SK-N-SH (cell line): ENCODE results near the gene MYH6. TPM values are rescaled to one million over a fixed set of nuclear protein-coding genes. Genes with fewer than 3 reads are reported as not detected.

Source experiments
- CTCF ChIA-PET: fragments of 300-600, 350-600 bp; formaldehyde crosslinking; extraction: SDS; loops from one replicate; lab custom pipeline; 2021; lab: Yijun Ruan, JAX
- POLR2A ChIA-PET: fragments of 350-600 bp; sonication (Branson Sonifier 250); formaldehyde crosslinking; extraction: SDS; loops from one replicate; lab custom pipeline; 2020; ENCODE audit warnings: antibody characterized with exemption, inconsistent platforms; lab: Yijun Ruan, JAX
- DNase-seq: peaks from one replicate; pipeline ENCODE4 v3.0.0; 2012
- H2AFZ ChIP-seq: fragments of 200-600 bp; sonication (generic); 2 replicates; pipeline ENCODE4 v1.8.1; 2016; ENCODE audit warnings: antibody characterized with exemption, mild to moderate bottlenecking, low read depth
- H3F3A ChIP-seq: fragments of 200-600 bp; sonication (generic); replicated peaks from 2 replicates; pipeline ENCODE3; 2016; ENCODE audit warnings: antibody characterized with exemption, mild to moderate bottlenecking; ENCODE audit not compliant: insufficient read depth
- H3K27ac ChIP-seq, 2 experiments: fragments of 200-500 bp in 1 of 2; fragments of 200-600 bp in 1 of 2; sonication (Bioruptor generic) in 1 of 2; sonication (generic), shearing (Covaris generic) in 1 of 2; 2 replicates each; pipeline versions ENCODE4 v1.5.1 to v1.6.1; 2014 to 2016; ENCODE audit warnings: low read depth in 2 of 2, inconsistent platforms in 1 of 2, low read length in 1 of 2, mild to moderate bottlenecking in 1 of 2, mixed read lengths in 1 of 2
- H3K27me3 ChIP-seq: fragments of 200-600 bp; sonication (generic), shearing (Covaris generic); 2 replicates; pipeline ENCODE4 v1.6.1; 2016; ENCODE audit warnings: mixed run types; ENCODE audit not compliant: insufficient read depth
- H3K36me3 ChIP-seq, 2 experiments: fragments of 200-500 bp in 1 of 2; fragments of 200-600 bp in 1 of 2; sonication (Bioruptor generic) in 1 of 2; sonication (generic) in 1 of 2; replicated peaks in 1 of 2; 2 replicates each; pipeline versions ENCODE3 to v1.5.1; 2014 to 2016; ENCODE audit warnings: low read length in 1 of 2, mild to moderate bottlenecking in 1 of 2; ENCODE audit not compliant: insufficient read depth in 2 of 2, control insufficient read depth in 1 of 2
- H3K4me1 ChIP-seq, 2 experiments: fragments of 200-500 bp in 1 of 2; fragments of 200-600 bp in 1 of 2; sonication (Bioruptor generic) in 1 of 2; sonication (generic), shearing (Covaris generic) in 1 of 2; 2 replicates each; pipeline versions ENCODE4 v1.5.1 to v1.6.1; 2014 to 2016; ENCODE audit warnings: low read depth in 1 of 2, low read length in 1 of 2, mixed run types in 1 of 2; ENCODE audit not compliant: insufficient read depth in 2 of 2, control insufficient read depth in 1 of 2
- H3K4me2 ChIP-seq: fragments of 200-600 bp; sonication (generic), shearing (Covaris generic); 2 replicates; pipeline ENCODE4 v1.6.1; 2017; ENCODE audit warnings: mixed run types
- H3K4me3 ChIP-seq, 2 experiments: fragments of 200-500 bp in 1 of 2; fragments of 200-600 bp in 1 of 2; sonication (Bioruptor generic) in 1 of 2; sonication (generic), shearing (Covaris generic) in 1 of 2; 2 replicates each; pipeline versions ENCODE4 v1.5.1 to v1.8.1; 2014 to 2016; ENCODE audit warnings: low read depth in 2 of 2, inconsistent platforms in 1 of 2, low read length in 1 of 2, mild to moderate bottlenecking in 1 of 2, mixed read lengths in 1 of 2, moderate library complexity in 1 of 2
- H3K79me2 ChIP-seq: fragments of 200-600 bp; sonication (generic); 2 replicates; pipeline ENCODE4 v1.8.1; 2017; ENCODE audit warnings: mild to moderate bottlenecking; ENCODE audit not compliant: insufficient read depth
- H3K9ac ChIP-seq: fragments of 200-600 bp; sonication (generic); 2 replicates; pipeline ENCODE4 v1.6.1; 2017; ENCODE audit warnings: mixed run types
- H3K9me2 ChIP-seq: fragments of 200-600 bp; sonication (generic); 2 replicates; pipeline ENCODE4 v1.6.1; 2017; ENCODE audit warnings: mixed run types
- H3K9me3 ChIP-seq: fragments of 200-600 bp; sonication (generic); 2 replicates; pipeline ENCODE4 v1.6.1; 2017; ENCODE audit warnings: mixed run types, mild to moderate bottlenecking, moderate library complexity
- H4K20me1 ChIP-seq: fragments of 200-600 bp; sonication (generic); 2 replicates; pipeline ENCODE4 v1.6.1; 2017; ENCODE audit warnings: mild to moderate bottlenecking, mixed run types; ENCODE audit not compliant: insufficient read depth
- FOSL2 ChIP-seq: IDR thresholded peaks from 2 replicates; pipeline ENCODE4 v1.4.0; 2012; ENCODE audit warnings: low read depth, mild to moderate bottlenecking, moderate library complexity, borderline replicate concordance
- RFX5 ChIP-seq: IDR thresholded peaks from 2 replicates; pipeline ENCODE4 v1.6.1; 2012; ENCODE audit warnings: mild to moderate bottlenecking, improper control_type of control experiment, low read length
- RXRA ChIP-seq: IDR thresholded peaks from 2 replicates; pipeline ENCODE4 v1.4.0; 2012; ENCODE audit warnings: low read depth, mild to moderate bottlenecking, borderline replicate concordance
- SIN3A ChIP-seq: IDR thresholded peaks from 2 replicates; pipeline ENCODE4 v1.6.1; 2012; ENCODE audit warnings: low read depth, mild to moderate bottlenecking, low read length, moderate library complexity, borderline replicate concordance
- TAF1 ChIP-seq: IDR thresholded peaks from 2 replicates; pipeline ENCODE4 v1.6.1; 2012; ENCODE audit warnings: low read depth, mild to moderate bottlenecking, low read length, moderate library complexity, borderline replicate concordance
- TEAD4 ChIP-seq: IDR thresholded peaks from 2 replicates; pipeline ENCODE4 v1.4.0; 2012; ENCODE audit warnings: mild to moderate bottlenecking, borderline replicate concordance; ENCODE audit not compliant: insufficient read depth
- WGBS: methylation state at CpG from one replicate; pipeline ENCODE4 v1.1.6; 2017; ENCODE audit warnings: low lambda C conversion rate; 5-methylcytosine and 5-hydroxymethylcytosine counted together
- polyA plus RNA-seq, 3 experiments: library from polyadenylated mRNA; depleted of rRNA; stranded (reverse); fragments of >200 nt; gene quantifications; 2 replicates each; pipeline ENCODE4 v1.2.3, GENCODE V29; 2012
- TF ChIP-seq, protein P1 (sequence below): IDR thresholded peaks from 2 replicates; pipeline ENCODE4 v1.6.1; 2012; ENCODE audit warnings: mild to moderate bottlenecking, low read depth, low read length, moderate library complexity
- TF ChIP-seq, protein P2 (sequence below): IDR thresholded peaks from 2 replicates; pipeline ENCODE4 v1.4.0; 2012; ENCODE audit warnings: low read depth
- TF ChIP-seq, protein P3 (sequence below): IDR thresholded peaks from 2 replicates; pipeline ENCODE4 v1.4.0; 2012; ENCODE audit warnings: low read depth, borderline replicate concordance

Gene MYH6
- polyA plus RNA-seq, 1 of the 3 experiments (the other 2 are of a cell fraction): not detected

DNA sequence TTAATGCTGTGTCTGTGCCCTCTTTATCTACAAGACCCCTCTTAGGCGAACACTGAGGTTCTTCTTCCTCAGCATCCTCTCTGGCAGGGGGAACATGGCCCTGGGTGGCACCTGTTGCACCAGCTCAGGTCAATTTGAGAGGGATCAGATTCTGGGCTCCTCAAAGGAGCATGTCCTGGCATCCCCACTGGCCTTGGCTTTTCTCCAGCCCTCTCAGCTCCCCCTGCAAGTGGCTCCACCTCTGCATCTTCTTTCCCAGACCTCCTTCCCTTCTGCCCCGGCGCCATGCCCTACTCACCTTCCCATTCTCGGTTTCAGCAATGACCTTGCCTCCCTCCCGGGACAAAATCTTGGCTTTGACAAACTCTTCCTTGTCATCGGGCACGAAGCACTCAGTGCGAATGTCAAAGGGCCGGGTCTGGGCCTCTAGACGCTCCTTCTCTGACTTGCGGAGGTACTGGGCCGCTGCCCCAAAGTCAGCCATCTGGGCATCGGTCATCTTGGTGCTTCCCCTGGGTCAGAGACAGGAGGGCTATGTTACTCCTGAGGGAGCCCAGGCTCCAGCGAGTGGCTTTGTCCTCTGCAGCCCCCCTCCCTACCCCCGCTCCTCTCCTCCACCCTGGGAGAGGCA is 1.2 kb downstream of the MYH6 start (continued):
- no peak for TF ChIP-seq SIN3A

DNA sequence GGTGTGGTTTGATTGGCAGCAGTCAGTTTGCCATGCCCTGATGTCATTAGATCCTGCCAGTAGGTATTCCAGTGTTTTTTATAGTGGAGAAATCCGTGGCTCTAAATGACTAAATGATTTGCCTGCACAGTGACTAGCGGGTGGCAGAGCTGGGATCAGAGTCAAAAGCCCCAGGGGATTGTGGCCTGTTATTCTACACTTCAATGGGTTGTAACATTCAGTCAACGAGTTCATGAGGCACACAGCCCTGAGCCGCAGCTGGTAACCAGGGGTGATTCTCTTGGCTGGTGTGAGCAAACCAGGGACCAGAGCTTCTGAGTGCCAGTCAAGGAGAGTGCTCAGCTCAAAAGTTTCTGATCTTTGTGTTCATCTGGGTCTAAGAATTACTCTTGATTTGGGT is 1.8 kb downstream of the MYH6 start:
- Histone ChIP-seq H3K4me1 (peaks cover 0 to 9% of the 10 kb centered on the region in 2 experiments; a peak in 1 of 4 replicates), H3K36me3 (no peaks in the 10 kb centered on the region), H3K9ac (no peak overlapping the region), H2AFZ (no peak overlapping the region), H3K9me2 (no peaks in the 10 kb centered on the region), H3K79me2 (no peaks in the 10 kb centered on the region), H3K4me2 (no peak overlapping the region), H3K27me3 (peaks cover 43% of the 10 kb centered on the region), H3K4me3 (no peak overlapping the region), H3K27ac (no peak overlapping the region), H3F3A (no peaks in the 10 kb centered on the region), H3K9me3 (no peaks in the 10 kb centered on the region), H4K20me1 (no peaks in the 10 kb centered on the region)
- 10% methylated on average over 4 of the region's 4 CpGs for WGBS
- ChIA-PET CTCF (interaction anchor here (2.9 kb wide), 1 partner anchor 26 kb away, joined by 8 read pairs; no protein-coding TSS in a partner anchor), POLR2A (no interaction called here)
- DNase-seq: no peak
- TF ChIP-seq RXRA: no peak
- no peak for TF ChIP-seq SIN3A
- TF ChIP-seq, protein P1, sequence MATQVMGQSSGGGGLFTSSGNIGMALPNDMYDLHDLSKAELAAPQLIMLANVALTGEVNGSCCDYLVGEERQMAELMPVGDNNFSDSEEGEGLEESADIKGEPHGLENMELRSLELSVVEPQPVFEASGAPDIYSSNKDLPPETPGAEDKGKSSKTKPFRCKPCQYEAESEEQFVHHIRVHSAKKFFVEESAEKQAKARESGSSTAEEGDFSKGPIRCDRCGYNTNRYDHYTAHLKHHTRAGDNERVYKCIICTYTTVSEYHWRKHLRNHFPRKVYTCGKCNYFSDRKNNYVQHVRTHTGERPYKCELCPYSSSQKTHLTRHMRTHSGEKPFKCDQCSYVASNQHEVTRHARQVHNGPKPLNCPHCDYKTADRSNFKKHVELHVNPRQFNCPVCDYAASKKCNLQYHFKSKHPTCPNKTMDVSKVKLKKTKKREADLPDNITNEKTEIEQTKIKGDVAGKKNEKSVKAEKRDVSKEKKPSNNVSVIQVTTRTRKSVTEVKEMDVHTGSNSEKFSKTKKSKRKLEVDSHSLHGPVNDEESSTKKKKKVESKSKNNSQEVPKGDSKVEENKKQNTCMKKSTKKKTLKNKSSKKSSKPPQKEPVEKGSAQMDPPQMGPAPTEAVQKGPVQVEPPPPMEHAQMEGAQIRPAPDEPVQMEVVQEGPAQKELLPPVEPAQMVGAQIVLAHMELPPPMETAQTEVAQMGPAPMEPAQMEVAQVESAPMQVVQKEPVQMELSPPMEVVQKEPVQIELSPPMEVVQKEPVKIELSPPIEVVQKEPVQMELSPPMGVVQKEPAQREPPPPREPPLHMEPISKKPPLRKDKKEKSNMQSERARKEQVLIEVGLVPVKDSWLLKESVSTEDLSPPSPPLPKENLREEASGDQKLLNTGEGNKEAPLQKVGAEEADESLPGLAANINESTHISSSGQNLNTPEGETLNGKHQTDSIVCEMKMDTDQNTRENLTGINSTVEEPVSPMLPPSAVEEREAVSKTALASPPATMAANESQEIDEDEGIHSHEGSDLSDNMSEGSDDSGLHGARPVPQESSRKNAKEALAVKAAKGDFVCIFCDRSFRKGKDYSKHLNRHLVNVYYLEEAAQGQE: no peak
- TF ChIP-seq RFX5: no peak
- TF ChIP-seq, protein P2, sequence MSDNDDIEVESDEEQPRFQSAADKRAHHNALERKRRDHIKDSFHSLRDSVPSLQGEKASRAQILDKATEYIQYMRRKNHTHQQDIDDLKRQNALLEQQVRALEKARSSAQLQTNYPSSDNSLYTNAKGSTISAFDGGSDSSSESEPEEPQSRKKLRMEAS: no peak
- TF ChIP-seq FOSL2: no peak
- no peak for TF ChIP-seq TAF1
- TF ChIP-seq TEAD4: no peak
- TF ChIP-seq, protein P3, sequence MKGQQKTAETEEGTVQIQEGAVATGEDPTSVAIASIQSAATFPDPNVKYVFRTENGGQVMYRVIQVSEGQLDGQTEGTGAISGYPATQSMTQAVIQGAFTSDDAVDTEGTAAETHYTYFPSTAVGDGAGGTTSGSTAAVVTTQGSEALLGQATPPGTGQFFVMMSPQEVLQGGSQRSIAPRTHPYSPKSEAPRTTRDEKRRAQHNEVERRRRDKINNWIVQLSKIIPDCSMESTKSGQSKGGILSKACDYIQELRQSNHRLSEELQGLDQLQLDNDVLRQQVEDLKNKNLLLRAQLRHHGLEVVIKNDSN: no peak
